ENCODE data around the gene CS.
"Not testable (repeated sequence)": the region's sequence is repeated elsewhere in the genome, so short reads cannot be mapped to it uniquely, and the experiment has no call there.

The CS gene

GRCh38 chr12:56293795-56294194 lies 6.3 kb downstream of the CS start:
- Histone ChIP-seq H3K36me3 (ENCODE audit: insufficient read depth, insufficient read length, low read length) (peaks cover 77% of the 10 kb centered on the region), H3K9ac (ENCODE audit: insufficient read length, low read depth) (no peak overlapping the region), H3K27me3 (ENCODE audit: insufficient read depth, insufficient read length) (no peaks in the 10 kb centered on the region), H3K9me3 (ENCODE audit: insufficient read depth, low read length) (no peaks in the 10 kb centered on the region), H3K4me1 (ENCODE audit: insufficient read depth, insufficient read length) (no peaks in the 10 kb centered on the region), H3K4me3 (ENCODE audit: insufficient read length, low read depth) (no peak overlapping the region)
- no peak for TF ChIP-seq ZNF274 (IDR thresholded peaks at IDR 0.05; ENCODE audit: low read depth, low read length)
- no peak for TF ChIP-seq SUZ12 (IDR thresholded peaks at IDR 0.05; ENCODE audit: extremely low read depth, insufficient read depth, insufficient read length)
- TF ChIP-seq YY1 (IDR thresholded peaks at IDR 0.05; ENCODE audit: insufficient read depth, insufficient read length): no peak
- no peak for DNase-seq (ENCODE audit: low read depth, low spot score)

DNA sequence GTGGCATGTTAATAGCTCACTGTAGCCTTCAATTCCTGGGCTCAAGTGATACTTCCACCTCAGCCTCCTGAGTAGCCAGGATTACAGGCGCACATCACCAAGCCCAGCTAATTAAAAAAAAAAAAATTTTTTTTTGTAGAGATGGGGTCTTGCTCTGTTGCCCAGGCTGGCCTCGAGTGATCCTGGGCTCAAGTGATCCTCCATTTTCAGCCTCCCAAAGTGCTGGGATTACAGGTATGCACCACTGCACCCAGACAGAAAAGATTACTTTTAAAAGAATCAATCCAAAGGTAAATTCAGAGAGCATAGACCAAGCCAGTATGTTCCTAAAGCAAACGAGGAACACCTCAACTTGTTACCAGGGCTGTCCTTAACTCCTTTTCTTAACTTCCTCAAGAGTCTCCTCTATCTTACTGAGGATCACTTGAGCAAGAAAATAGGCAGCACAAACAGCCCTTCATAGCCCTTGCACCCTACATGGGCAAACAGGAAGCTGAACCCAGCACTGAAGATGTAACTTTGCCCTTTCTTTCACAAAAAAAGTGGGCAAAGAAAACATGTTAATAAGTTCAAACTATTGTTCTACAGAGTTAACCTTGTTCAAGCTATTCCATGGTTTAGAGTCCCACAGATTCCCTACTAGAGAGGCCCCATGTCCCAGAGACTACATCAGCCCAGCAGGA lies 11.3 kb downstream of the CS start:
- no peak for DNase-seq (ENCODE audit: low read depth, low spot score)
- no peaks in the 10 kb centered on the region for H3K9me3 ChIP-seq (ENCODE audit: insufficient read depth, low read length)
- H3K36me3 ChIP-seq (ENCODE audit: insufficient read depth, insufficient read length, low read length): peaks cover 75% of the 10 kb centered on the region
- no peaks in the 10 kb centered on the region for H3K27me3 ChIP-seq (ENCODE audit: insufficient read depth, insufficient read length)
- no peak overlapping the region for H3K4me3 ChIP-seq (ENCODE audit: insufficient read length, low read depth)
- TF ChIP-seq SUZ12 (IDR thresholded peaks at IDR 0.05; ENCODE audit: extremely low read depth, insufficient read depth, insufficient read length): no peak
- no peak for TF ChIP-seq ZNF274 (IDR thresholded peaks at IDR 0.05; ENCODE audit: low read depth, low read length)
- no peak for TF ChIP-seq YY1 (IDR thresholded peaks at IDR 0.05; ENCODE audit: insufficient read depth, insufficient read length)
- no peaks in the 10 kb centered on the region for H3K4me1 ChIP-seq (ENCODE audit: insufficient read depth, insufficient read length)
- no peak overlapping the region for H3K9ac ChIP-seq (ENCODE audit: insufficient read length, low read depth)

- Histone ChIP-seq H3K4me3 (ENCODE audit: insufficient read length, low read depth) (no peak overlapping the region), H3K9ac (ENCODE audit: insufficient read length, low read depth) (no peak overlapping the region), H3K36me3 (ENCODE audit: insufficient read depth, insufficient read length, low read length) (peaks cover 87% of the 10 kb centered on the region), H3K27me3 (ENCODE audit: insufficient read depth, insufficient read length) (no peaks in the 10 kb centered on the region), H3K9me3 (ENCODE audit: insufficient read depth, low read length) (no peaks in the 10 kb centered on the region), H3K4me1 (ENCODE audit: insufficient read depth, insufficient read length) (no peaks in the 10 kb centered on the region)
- DNase-seq (ENCODE audit: low read depth, low spot score): no peak
- no peak for TF ChIP-seq ZNF274 (IDR thresholded peaks at IDR 0.05; ENCODE audit: low read depth, low read length)
- TF ChIP-seq SUZ12 (IDR thresholded peaks at IDR 0.05; ENCODE audit: extremely low read depth, insufficient read depth, insufficient read length): no peak
- TF ChIP-seq YY1 (IDR thresholded peaks at IDR 0.05; ENCODE audit: insufficient read depth, insufficient read length): no peak
Observed at GRCh38 chr12:56286044-56286830, 13.9 kb downstream of the CS start.

DNA sequence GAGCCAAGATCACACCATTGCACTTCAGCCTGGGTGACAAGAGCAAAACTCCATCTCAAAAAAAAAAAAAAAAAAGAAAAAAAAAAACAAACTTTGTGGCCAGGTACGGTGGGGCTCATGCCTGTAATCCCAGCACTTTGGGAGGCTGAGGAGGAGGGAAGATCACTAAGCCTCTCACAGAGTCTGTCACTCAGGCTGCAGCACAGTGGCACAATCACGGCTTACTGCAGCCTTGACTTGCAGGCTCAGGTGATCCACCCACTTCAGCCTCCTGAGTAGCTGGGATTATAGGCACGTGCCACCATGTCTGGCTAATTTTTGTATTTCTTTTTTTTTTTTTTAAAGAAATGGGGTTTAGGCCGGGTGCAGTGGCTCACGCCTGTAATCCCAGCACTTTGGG lies 15.9 kb downstream of the CS start:
- not testable (repeated sequence) for H3K27me3 ChIP-seq (ENCODE audit: insufficient read depth, insufficient read length); H3K4me3 ChIP-seq (ENCODE audit: insufficient read length, low read depth); H3K9ac ChIP-seq (ENCODE audit: insufficient read length, low read depth); H3K9me3 ChIP-seq (ENCODE audit: insufficient read depth, low read length); DNase-seq (ENCODE audit: low read depth, low spot score); H3K4me1 ChIP-seq (ENCODE audit: insufficient read depth, insufficient read length)
- peaks cover 82% of the 10 kb centered on the region for H3K36me3 ChIP-seq (ENCODE audit: insufficient read depth, insufficient read length, low read length)

- H3K9me3 ChIP-seq (ENCODE audit: insufficient read depth, low read length): no peaks in the 10 kb centered on the region
- no peak for TF ChIP-seq ZNF274 (IDR thresholded peaks at IDR 0.05; ENCODE audit: low read depth, low read length)
- no peak for TF ChIP-seq SUZ12 (IDR thresholded peaks at IDR 0.05; ENCODE audit: extremely low read depth, insufficient read depth, insufficient read length)
- no peak for TF ChIP-seq YY1 (IDR thresholded peaks at IDR 0.05; ENCODE audit: insufficient read depth, insufficient read length)
- H3K9ac ChIP-seq (ENCODE audit: insufficient read length, low read depth): no peak overlapping the region
- no peak for DNase-seq (ENCODE audit: low read depth, low spot score)
- no peak overlapping the region for H3K4me3 ChIP-seq (ENCODE audit: insufficient read length, low read depth)
- H3K4me1 ChIP-seq (ENCODE audit: insufficient read depth, insufficient read length): no peaks in the 10 kb centered on the region
- H3K36me3 ChIP-seq (ENCODE audit: insufficient read depth, insufficient read length, low read length): peaks cover 84% of the 10 kb centered on the region
- no peaks in the 10 kb centered on the region for H3K27me3 ChIP-seq (ENCODE audit: insufficient read depth, insufficient read length)
Observed at GRCh38 chr12:56282579-56282978, 17.6 kb downstream of the CS start.

DNA sequence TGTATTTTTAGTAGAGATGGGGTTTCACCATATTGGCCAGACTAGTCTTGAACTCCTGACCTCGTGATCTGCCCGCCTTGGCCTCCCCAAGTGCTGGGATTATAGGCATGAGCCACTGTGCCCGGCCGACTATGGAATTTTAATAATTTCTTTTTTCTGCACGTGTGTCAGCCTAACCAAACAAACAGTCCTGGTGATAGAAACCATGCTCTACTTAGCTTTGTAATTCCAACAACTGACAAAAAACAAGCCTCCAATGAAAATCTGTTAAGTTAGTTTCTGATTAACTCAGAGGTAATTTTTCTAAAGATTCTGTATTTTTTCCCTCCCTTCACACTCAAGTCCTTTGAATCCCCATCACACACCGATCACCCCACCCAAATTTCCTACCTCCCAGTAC lies 18.1 kb downstream of the CS start:
- Histone ChIP-seq H3K27me3 (ENCODE audit: insufficient read depth, insufficient read length) (no peaks in the 10 kb centered on the region), H3K36me3 (ENCODE audit: insufficient read depth, insufficient read length, low read length) (peaks cover 83% of the 10 kb centered on the region), H3K9ac (ENCODE audit: insufficient read length, low read depth) (no peak overlapping the region), H3K4me3 (ENCODE audit: insufficient read length, low read depth) (no peak overlapping the region), H3K4me1 (ENCODE audit: insufficient read depth, insufficient read length) (no peaks in the 10 kb centered on the region), H3K9me3 (ENCODE audit: insufficient read depth, low read length) (no peaks in the 10 kb centered on the region)
- DNase-seq (ENCODE audit: low read depth, low spot score): no peak
- TF ChIP-seq SUZ12 (IDR thresholded peaks at IDR 0.05; ENCODE audit: extremely low read depth, insufficient read depth, insufficient read length) (no peak), ZNF274 (IDR thresholded peaks at IDR 0.05; ENCODE audit: low read depth, low read length) (no peak), YY1 (IDR thresholded peaks at IDR 0.05; ENCODE audit: insufficient read depth, insufficient read length) (no peak)

DNA sequence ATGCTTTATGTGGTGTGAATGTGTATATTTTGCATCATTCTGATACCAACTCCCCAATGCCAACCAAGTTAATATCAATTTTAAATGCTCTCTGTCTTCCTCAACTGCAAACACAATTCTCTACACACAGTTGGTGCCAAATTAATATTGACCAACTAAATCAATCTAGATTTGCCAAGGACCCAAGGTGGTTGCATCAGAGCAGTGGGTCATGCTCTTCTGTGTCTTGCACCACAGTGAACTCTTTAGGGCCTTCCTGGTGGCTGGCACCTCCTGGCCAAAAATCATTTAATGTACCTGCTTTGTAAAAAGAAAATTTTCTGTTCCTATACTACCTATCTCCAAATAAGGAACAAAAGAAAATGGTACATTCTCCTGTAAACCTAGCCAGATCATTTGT lies 19.3 kb downstream of the CS start:
- DNase-seq (ENCODE audit: low read depth, low spot score): no peak
- Histone ChIP-seq H3K27me3 (ENCODE audit: insufficient read depth, insufficient read length) (no peaks in the 10 kb centered on the region), H3K9ac (ENCODE audit: insufficient read length, low read depth) (no peak overlapping the region), H3K36me3 (ENCODE audit: insufficient read depth, insufficient read length, low read length) (peaks cover 81% of the 10 kb centered on the region), H3K9me3 (ENCODE audit: insufficient read depth, low read length) (no peaks in the 10 kb centered on the region), H3K4me1 (ENCODE audit: insufficient read depth, insufficient read length) (no peaks in the 10 kb centered on the region), H3K4me3 (ENCODE audit: insufficient read length, low read depth) (no peak overlapping the region)
- no peak for TF ChIP-seq ZNF274 (IDR thresholded peaks at IDR 0.05; ENCODE audit: low read depth, low read length)
- no peak for TF ChIP-seq YY1 (IDR thresholded peaks at IDR 0.05; ENCODE audit: insufficient read depth, insufficient read length)
- no peak for TF ChIP-seq SUZ12 (IDR thresholded peaks at IDR 0.05; ENCODE audit: extremely low read depth, insufficient read depth, insufficient read length)

Data from NT2/D1 (cell line).